GM23338 (cell line): ENCODE data around the gene DCUN1D2. TPM values are rescaled to one million over a fixed set of nuclear protein-coding genes. Genes with fewer than 3 reads are reported as not detected.

Experiments used
- ATAC-seq: fragments of 200-7000 bp; cut with Tn5 transposase; 3 replicates; pipeline ENCODE4 v1.9.1; 2020
- DNase-seq: peaks from one replicate; pipeline ENCODE4 v3.0.0-alpha.2; 2015; ENCODE audit warnings: low spot score
- H2AFZ ChIP-seq: fragments of 200-600 bp; sonication (generic); 2 replicates; pipeline ENCODE4 v1.8.0; 2016; ENCODE audit warnings: antibody characterized with exemption, mild to moderate bottlenecking, moderate library complexity
- H3F3A ChIP-seq: fragments of 200-600 bp; sonication (generic); replicated peaks from 2 replicates; pipeline ENCODE4 v1.8.0; 2017; ENCODE audit warnings: antibody characterized with exemption, mixed run types, low read depth
- H3K27ac ChIP-seq: fragments of 200-600 bp; sonication (generic); 2 replicates; pipeline ENCODE4 v1.6.1; 2016; ENCODE audit warnings: low read depth
- H3K27me3 ChIP-seq: fragments of 200-600 bp; sonication (generic); 2 replicates; pipeline ENCODE4 v1.8.0; 2016; ENCODE audit warnings: mild to moderate bottlenecking, mixed run types, moderate library complexity; ENCODE audit not compliant: insufficient read depth
- H3K36me3 ChIP-seq: fragments of 200-600 bp; sonication (generic); 2 replicates; pipeline ENCODE4 v1.8.0; 2016; ENCODE audit warnings: mild to moderate bottlenecking; ENCODE audit not compliant: insufficient read depth
- H3K4me1 ChIP-seq: fragments of 200-600 bp; sonication (generic); 2 replicates; pipeline ENCODE4 v1.8.0; 2016; ENCODE audit warnings: mild to moderate bottlenecking, moderate library complexity; ENCODE audit not compliant: insufficient read depth
- H3K4me2 ChIP-seq: fragments of 200-600 bp; sonication (generic); 2 replicates; pipeline ENCODE4 v1.7.1; 2017; ENCODE audit warnings: mixed run types
- H3K4me3 ChIP-seq: fragments of 200-600 bp; sonication (generic); 2 replicates; pipeline ENCODE4 v1.6.1; 2016; ENCODE audit warnings: mixed run types
- H3K79me2 ChIP-seq: fragments of 200-600 bp; sonication (generic); replicated peaks from 2 replicates; pipeline ENCODE4 v1.8.0; 2017; ENCODE audit warnings: mild to moderate bottlenecking; ENCODE audit not compliant: insufficient read depth
- H3K9me2 ChIP-seq: fragments of 200-600 bp; sonication (generic); 2 replicates; pipeline ENCODE4 v1.8.0; 2017; ENCODE audit not compliant: insufficient read depth
- H4K20me1 ChIP-seq: fragments of 200-600 bp; sonication (generic); replicated peaks from 2 replicates; pipeline ENCODE4 v1.8.0; 2017; ENCODE audit warnings: mild to moderate bottlenecking; ENCODE audit not compliant: insufficient read depth
- H3K27ac Mint-ChIP-seq: 2 replicates; pipeline ENCODE4 v1.8.0; 2020; ENCODE audit warnings: inconsistent platforms, mild to moderate bottlenecking, moderate library complexity, mixed read lengths
- H3K27me3 Mint-ChIP-seq: 3 replicates; pipeline ENCODE4 v1.8.0; 2022; ENCODE audit warnings: low read depth, mild to moderate bottlenecking, moderate library complexity, mixed read lengths, inconsistent platforms; ENCODE audit not compliant: insufficient read depth, poor library complexity
- H3K36me3 Mint-ChIP-seq: 3 replicates; pipeline ENCODE4 v1.8.0; 2021; ENCODE audit warnings: low read depth, mild to moderate bottlenecking, inconsistent platforms, moderate library complexity, mixed read lengths
- H3K4me1 Mint-ChIP-seq: 3 replicates; pipeline ENCODE4 v1.8.0; 2020; ENCODE audit warnings: mild to moderate bottlenecking, inconsistent platforms, mixed read lengths
- H3K4me3 Mint-ChIP-seq: 3 replicates; pipeline ENCODE4 v1.8.0; 2021; ENCODE audit warnings: moderate library complexity, mild to moderate bottlenecking, inconsistent platforms, mixed read lengths
- H3K9me3 Mint-ChIP-seq: 3 replicates; pipeline ENCODE4 v1.8.0; 2020; ENCODE audit warnings: moderate library complexity, mild to moderate bottlenecking, inconsistent platforms, mixed read lengths
- CREB1 ChIP-seq: fragments of 250-450 bp; sonication (Bioruptor Pico); IDR thresholded peaks from 2 replicates; pipeline ENCODE4 v1.5.0; 2020; ENCODE audit warnings: low read depth, mild to moderate bottlenecking, moderate library complexity
- CTCF ChIP-seq, 2 experiments: fragments of 200-600 bp in 1 of 2; sonication (generic) in 1 of 2; conservative IDR thresholded peaks; 2 replicates each; pipeline versions ENCODE4 v1.5.1 to v1.6.1; 2016 to 2017; ENCODE audit warnings: antibody characterized with exemption in 2 of 2, low read depth in 2 of 2, mild to moderate bottlenecking in 2 of 2, moderate library complexity in 1 of 2
- ETS1 ChIP-seq: IDR thresholded peaks from 2 replicates; pipeline ENCODE4 v1.6.1; 2016; ENCODE audit warnings: antibody characterized with exemption
- EZH2 ChIP-seq: fragments of 200-600 bp; sonication (generic); IDR thresholded peaks from one replicate; pipeline ENCODE4 v1.8.0; 2017; ENCODE audit warnings: antibody characterized with exemption, mild to moderate bottlenecking, low read depth; ENCODE audit not compliant: unreplicated experiment
- EZH2phosphoT487 ChIP-seq: fragments of 200-600 bp; sonication (generic); IDR thresholded peaks from one replicate; pipeline ENCODE4 v1.8.1; 2018; ENCODE audit warnings: antibody characterized with exemption; ENCODE audit not compliant: unreplicated experiment
- JUNB ChIP-seq: IDR thresholded peaks from one replicate; pipeline ENCODE4 v1.6.1; 2016; ENCODE audit warnings: antibody characterized with exemption; ENCODE audit not compliant: unreplicated experiment
- NANOG ChIP-seq: IDR thresholded peaks from 2 replicates; pipeline ENCODE4 v1.6.1; 2016; ENCODE audit warnings: antibody characterized with exemption, borderline replicate concordance
- POLR2AphosphoS5 ChIP-seq: IDR thresholded peaks from 2 replicates; pipeline ENCODE4 v1.6.1; 2016; ENCODE audit warnings: antibody characterized with exemption, low read depth
- REST ChIP-seq: IDR thresholded peaks from one replicate; pipeline ENCODE4 v1.6.1; 2018; ENCODE audit warnings: antibody characterized with exemption; ENCODE audit not compliant: unreplicated experiment
- STAT1 ChIP-seq: IDR thresholded peaks from one replicate; pipeline ENCODE4 v1.6.1; 2016; ENCODE audit warnings: antibody characterized with exemption; ENCODE audit not compliant: unreplicated experiment
- ZNF114 ChIP-seq: fragments of 250-450 bp; sonication (Bioruptor Pico); IDR thresholded peaks from 2 replicates; pipeline ENCODE4 v1.5.0; 2020; ENCODE audit warnings: mild to moderate bottlenecking, moderate library complexity
- ZNF331 ChIP-seq: fragments of 250-450 bp; sonication (Bioruptor Pico); IDR thresholded peaks from 2 replicates; pipeline ENCODE4 v1.5.0; 2020; ENCODE audit warnings: low read depth, mild to moderate bottlenecking, moderate library complexity
- ZNF462 ChIP-seq: fragments of 250-450 bp; sonication (Bioruptor Pico); IDR thresholded peaks from 2 replicates; pipeline ENCODE4 v1.5.0; 2020; ENCODE audit warnings: mild to moderate bottlenecking, moderate library complexity
- polyA plus RNA-seq: library from polyadenylated mRNA; unstranded; fragments of >200 nt; fragmentation: Nextera tagmentation; extraction: Ambion mirVana; gene quantifications from 2 replicates; pipeline ENCODE4 v1.2.1, GENCODE V29; 2016
- total RNA-seq: library from RNA; depleted of rRNA; stranded (reverse); fragments of >200 nt; shearing (Covaris generic); gene quantifications from 2 replicates; pipeline ENCODE4 v1.2.3, GENCODE V29; 2014

Gene DCUN1D2
- total and polyA plus RNA-seq, 2 experiments from 2014 or later = 12.3 to 38.0 TPM

- ATAC-seq = no peak
- peaks cover 17% of the 10 kb centered on the region for H3K27me3 Mint-ChIP-seq
Measured at GRCh38 chr13:113452942-113453901, 37.3 kb downstream of the DCUN1D2 start, which contains the start of gene ADPRHL1. Gene ADPRHL1 (minus strand): TSS chr13:113453488. CDS start chr13:113453437, 51 bp downstream.

More at GRCh38 chr13:113452942-113453901, 37.3 kb downstream of the DCUN1D2 start, which contains the start of gene ADPRHL1:
- Histone ChIP-seq H3K4me1 (no peaks in the 10 kb centered on the region), H3F3A (0 out of 2 replicates have a peak, but pooled peaks cover 8% of the 10 kb centered on the region), H3K27ac (0 out of 2 replicates have a peak within 1 kb of the TSS, but pooled peaks have one; percentile 26), H3K4me3 (no peak within 1 kb of the TSS), H4K20me1 (no peaks in the 10 kb centered on the region; the same call in 1 of the 2 replicates), H3K79me2 (no peaks in the 10 kb centered on the region), H2AFZ (no peak within 1 kb of the TSS), H3K9me2 (no peaks in the 10 kb centered on the region), H3K4me2 (no peak within 1 kb of the TSS), H3K36me3 (peaks cover 22% of the 10 kb centered on the region; the same call in 1 of the 2 replicates), H3K27me3 (no peaks in the 10 kb centered on the region)
- no peaks in the 10 kb centered on the region for H3K9me3 Mint-ChIP-seq
- DNase-seq = no peak
- TF ChIP-seq JUNB = no peak
- no peak for TF ChIP-seq CREB1 (CRISPR knock-in tag)
- no peak for TF ChIP-seq ZNF462 (CRISPR knock-in tag)
- TF ChIP-seq ETS1 = no peak
- TF ChIP-seq ZNF114 (CRISPR knock-in tag) = no peak
- TF ChIP-seq STAT1 = no peak
- no peak for TF ChIP-seq CTCF (conservative IDR thresholded peaks at IDR 0.05; ENCODE audit: low read depth in 2 of 2)
- TF ChIP-seq NANOG = no peak
- no peak for TF ChIP-seq ZNF331
- TF ChIP-seq EZH2phosphoT487 = no peak
- TF ChIP-seq REST = no peak
- no peak for TF ChIP-seq EZH2
- TF ChIP-seq POLR2AphosphoS5 = no peak
- H3K4me1 Mint-ChIP-seq = peaks cover 2% of the 10 kb centered on the region
- peaks cover 30% of the 10 kb centered on the region for H3K36me3 Mint-ChIP-seq
- H3K27ac Mint-ChIP-seq = no peak within 1 kb of the TSS
- no peak within 1 kb of the TSS; the same call in 2 of the 3 replicates for H3K4me3 Mint-ChIP-seq
